ENCODE results near the gene SPSB3.
"Not testable (repeated sequence)": the region's sequence is repeated elsewhere in the genome, so short reads cannot be mapped to it uniquely, and the experiment has no call there.

The SPSB3 gene

DNA sequence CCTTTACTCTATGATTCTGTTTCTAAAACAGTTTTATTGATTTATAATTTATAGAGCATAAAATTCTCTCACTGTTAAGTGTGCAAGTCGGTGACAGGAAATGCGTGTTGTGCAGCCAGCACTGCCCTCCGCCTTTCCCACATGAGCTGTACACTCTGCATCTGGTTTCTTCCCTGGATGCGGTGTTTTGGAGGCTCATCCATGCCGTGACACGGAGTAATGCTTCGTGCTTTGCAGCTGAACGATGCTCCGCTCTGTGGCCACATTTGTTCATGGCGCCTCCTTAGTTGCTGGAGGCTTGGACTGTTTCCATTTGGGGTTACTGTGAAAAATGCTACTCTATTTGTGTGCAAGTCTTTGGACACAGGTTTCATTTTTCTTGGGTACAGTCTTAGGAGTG lies 18.3 kb upstream of the SPSB3 start:
- no peaks in the 10 kb centered on the region for H3K27me3 ChIP-seq
- no peak for TF ChIP-seq CTCF (IDR thresholded peaks at IDR 0.05)

GRCh38 chr16:1799263-1799662 lies 16.9 kb upstream of the SPSB3 start:
- not testable (repeated sequence) for H3K36me3 ChIP-seq; H3K4me3 ChIP-seq (ENCODE audit: low read depth in 1 of 2, low read length in 1 of 2); H3K9me3 ChIP-seq; H3K27me3 ChIP-seq; H3K4me1 ChIP-seq (ENCODE audit: control insufficient read depth in 1 of 2, insufficient read depth in 1 of 2, low read depth in 1 of 2, low read length in 1 of 2); H3K27ac ChIP-seq

More for the DNA sequence above, 18.3 kb upstream of the SPSB3 start:
- Histone ChIP-seq H3K9me3 (no peaks in the 10 kb centered on the region), H3K4me3 (ENCODE audit: low read depth in 1 of 2, low read length in 1 of 2) (no peak overlapping the region), H3K4me1 (ENCODE audit: control insufficient read depth in 1 of 2, insufficient read depth in 1 of 2, low read depth in 1 of 2, low read length in 1 of 2) (no peaks in the 10 kb centered on the region), H3K27ac (no peak overlapping the region), H3K36me3 (peaks cover 5% of the 10 kb centered on the region)

DNA sequence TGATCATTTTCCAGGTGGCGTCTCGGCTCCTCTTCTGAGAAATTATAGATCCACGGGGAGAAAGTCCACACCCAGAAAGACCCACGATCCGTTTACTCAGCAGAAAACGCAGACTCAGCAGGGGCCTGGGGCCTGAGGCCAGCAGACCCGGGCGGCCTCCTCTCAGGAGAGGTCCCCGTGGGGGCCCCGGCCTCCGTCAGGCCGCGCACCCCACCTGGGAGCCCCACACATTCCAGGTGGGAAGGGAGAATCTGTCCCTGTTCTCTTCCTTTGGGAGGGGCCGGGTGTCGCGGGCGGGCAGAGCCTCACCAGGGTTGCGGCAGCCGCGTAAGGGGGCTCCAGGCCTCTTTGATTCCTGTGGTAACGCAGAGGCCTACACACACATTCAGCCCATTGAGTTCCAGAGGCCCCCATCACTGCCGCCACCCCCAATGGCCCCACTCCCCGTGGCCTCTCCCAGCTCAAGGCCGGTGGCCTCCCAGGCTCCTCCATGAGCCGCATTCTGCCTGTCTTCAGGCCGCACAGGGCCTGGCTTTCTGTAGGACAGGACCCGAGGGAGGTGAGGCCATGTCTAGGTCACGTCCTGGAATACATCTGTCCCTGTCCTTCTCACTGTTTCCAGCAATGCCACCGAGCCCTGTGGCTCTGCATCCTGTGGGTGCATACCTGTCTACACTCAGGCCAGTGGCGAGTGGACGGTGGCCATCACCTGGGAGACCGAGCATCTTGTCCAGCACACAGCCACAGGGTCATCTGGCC lies 12.7 kb upstream of the SPSB3 start:
- no peak overlapping the region for H3K4me3 ChIP-seq (ENCODE audit: low read depth in 1 of 2, low read length in 1 of 2)
- H3K9me3 ChIP-seq: no peaks in the 10 kb centered on the region
- no peaks in the 10 kb centered on the region for H3K4me1 ChIP-seq (ENCODE audit: control insufficient read depth in 1 of 2, insufficient read depth in 1 of 2, low read depth in 1 of 2, low read length in 1 of 2)
- TF ChIP-seq CTCF (IDR thresholded peaks at IDR 0.05): no peak
- no peaks in the 10 kb centered on the region for H3K27me3 ChIP-seq
- peaks cover 23% of the 10 kb centered on the region for H3K36me3 ChIP-seq
- H3K27ac ChIP-seq: no peak overlapping the region

GRCh38 chr16:1794221-1794871 lies 12.0 kb upstream of the SPSB3 start:
- TF ChIP-seq CTCF (IDR thresholded peaks at IDR 0.05): no peak
- Histone ChIP-seq H3K9me3 (no peaks in the 10 kb centered on the region), H3K36me3 (peaks cover 28% of the 10 kb centered on the region), H3K4me1 (ENCODE audit: control insufficient read depth in 1 of 2, insufficient read depth in 1 of 2, low read depth in 1 of 2, low read length in 1 of 2) (no peaks in the 10 kb centered on the region), H3K4me3 (ENCODE audit: low read depth in 1 of 2, low read length in 1 of 2) (no peak overlapping the region), H3K27ac (no peak overlapping the region), H3K27me3 (no peaks in the 10 kb centered on the region)

GRCh38 chr16:1793578-1794220 lies 11.3 kb upstream of the SPSB3 start, which contains the start of gene IGFALS:
TSS of gene IGFALS (minus strand) at chr16:1793705. CDS start at chr16:1793652, 53 bp downstream.
- no peak for TF ChIP-seq CTCF (IDR thresholded peaks at IDR 0.05)
- Histone ChIP-seq H3K27me3 (no peaks in the 10 kb centered on the region), H3K4me1 (ENCODE audit: control insufficient read depth in 1 of 2, insufficient read depth in 1 of 2, low read depth in 1 of 2, low read length in 1 of 2) (no peaks in the 10 kb centered on the region), H3K36me3 (peaks cover 35% of the 10 kb centered on the region), H3K4me3 (ENCODE audit: low read depth in 1 of 2, low read length in 1 of 2) (no peak within 1 kb of the TSS), H3K9me3 (no peaks in the 10 kb centered on the region), H3K27ac (no peak within 1 kb of the TSS)

All from neutrophil (primary cell).